VCaP (cell line): ENCODE data around the gene KRT73.

Source experiments
- H3K27ac ChIP-seq: fragments of 450-650 bp; 2 replicates; pipeline ENCODE4 v1.5.1; 2017
- TF ChIP-seq, protein P1 (sequence below): fragments of 450-650 bp; conservative IDR thresholded peaks from 2 replicates; pipeline ENCODE4 v1.5.1; 2017; ENCODE audit warnings: mild to moderate bottlenecking, moderate library complexity

Gene KRT73

DNA sequence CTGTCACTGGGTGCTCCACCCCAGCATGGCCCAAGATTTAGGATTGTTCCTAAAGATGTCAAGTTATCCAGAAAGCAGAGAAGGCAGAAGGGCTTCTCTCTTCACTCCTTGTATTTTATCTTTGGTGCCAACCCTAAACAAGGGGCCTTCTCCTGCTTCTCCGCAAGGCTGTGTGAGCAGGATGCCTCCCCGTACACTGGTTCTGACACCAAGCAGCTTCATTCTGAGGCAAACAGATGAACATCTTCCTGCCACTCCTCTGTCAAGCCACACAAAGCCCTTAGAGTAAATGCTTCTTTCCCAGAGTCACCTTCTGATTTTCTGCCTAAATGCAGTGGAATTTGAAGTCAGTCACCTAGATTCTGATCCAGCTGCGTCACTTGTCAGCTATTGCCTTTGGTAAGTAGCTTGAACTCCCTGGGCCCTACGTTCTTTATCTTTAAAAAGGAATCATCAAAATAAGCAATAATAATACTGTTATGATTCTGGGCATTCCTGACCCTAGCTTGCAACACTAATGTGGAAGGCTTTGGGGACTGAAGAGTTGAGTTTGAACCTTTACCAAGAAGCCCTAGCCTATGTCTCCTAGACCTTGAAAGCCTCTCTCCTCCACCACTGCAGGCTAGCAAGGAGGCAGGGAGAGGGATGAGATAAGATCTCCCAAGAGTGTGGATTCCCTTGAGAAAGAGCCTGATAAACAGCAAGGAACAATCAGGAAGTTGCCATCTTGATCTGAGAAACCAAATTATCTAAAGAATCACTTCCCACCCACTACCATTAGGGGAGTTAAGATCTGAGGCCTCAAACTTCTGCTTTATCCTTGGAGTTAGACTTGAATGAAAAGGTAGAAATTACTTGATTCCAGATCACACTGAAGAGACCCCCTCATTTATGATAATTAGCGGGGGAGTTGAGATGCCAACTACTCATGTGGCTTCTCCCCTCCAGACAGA is 5.7 kb downstream of the KRT73 start:
- H3K27ac ChIP-seq: no peak overlapping the region; the same call in 1 of the 2 replicates
- TF ChIP-seq, protein P1, sequence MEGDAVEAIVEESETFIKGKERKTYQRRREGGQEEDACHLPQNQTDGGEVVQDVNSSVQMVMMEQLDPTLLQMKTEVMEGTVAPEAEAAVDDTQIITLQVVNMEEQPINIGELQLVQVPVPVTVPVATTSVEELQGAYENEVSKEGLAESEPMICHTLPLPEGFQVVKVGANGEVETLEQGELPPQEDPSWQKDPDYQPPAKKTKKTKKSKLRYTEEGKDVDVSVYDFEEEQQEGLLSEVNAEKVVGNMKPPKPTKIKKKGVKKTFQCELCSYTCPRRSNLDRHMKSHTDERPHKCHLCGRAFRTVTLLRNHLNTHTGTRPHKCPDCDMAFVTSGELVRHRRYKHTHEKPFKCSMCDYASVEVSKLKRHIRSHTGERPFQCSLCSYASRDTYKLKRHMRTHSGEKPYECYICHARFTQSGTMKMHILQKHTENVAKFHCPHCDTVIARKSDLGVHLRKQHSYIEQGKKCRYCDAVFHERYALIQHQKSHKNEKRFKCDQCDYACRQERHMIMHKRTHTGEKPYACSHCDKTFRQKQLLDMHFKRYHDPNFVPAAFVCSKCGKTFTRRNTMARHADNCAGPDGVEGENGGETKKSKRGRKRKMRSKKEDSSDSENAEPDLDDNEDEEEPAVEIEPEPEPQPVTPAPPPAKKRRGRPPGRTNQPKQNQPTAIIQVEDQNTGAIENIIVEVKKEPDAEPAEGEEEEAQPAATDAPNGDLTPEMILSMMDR: no peak

DNA sequence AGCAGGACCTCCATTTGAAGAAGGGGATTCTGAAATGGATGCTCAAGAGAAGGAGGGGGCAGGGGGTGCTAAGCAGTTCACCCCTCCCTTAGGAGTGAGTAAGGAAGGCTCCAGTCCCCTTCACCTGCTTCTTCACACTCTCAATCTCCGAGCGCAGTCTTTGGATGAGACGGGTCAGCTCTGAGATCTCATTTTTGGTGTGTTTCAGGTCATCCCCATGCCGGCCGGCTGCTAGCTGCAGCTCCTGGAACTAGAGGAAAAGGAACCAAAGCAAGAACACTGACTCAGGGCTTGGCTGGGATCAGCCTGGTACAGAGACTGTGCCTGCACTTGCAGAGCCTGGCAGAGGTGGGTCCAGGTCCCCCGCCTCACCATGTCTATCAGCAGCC is 7.3 kb downstream of the KRT73 start:
- TF ChIP-seq, protein P1: no peak
- no peak overlapping the region for H3K27ac ChIP-seq

DNA sequence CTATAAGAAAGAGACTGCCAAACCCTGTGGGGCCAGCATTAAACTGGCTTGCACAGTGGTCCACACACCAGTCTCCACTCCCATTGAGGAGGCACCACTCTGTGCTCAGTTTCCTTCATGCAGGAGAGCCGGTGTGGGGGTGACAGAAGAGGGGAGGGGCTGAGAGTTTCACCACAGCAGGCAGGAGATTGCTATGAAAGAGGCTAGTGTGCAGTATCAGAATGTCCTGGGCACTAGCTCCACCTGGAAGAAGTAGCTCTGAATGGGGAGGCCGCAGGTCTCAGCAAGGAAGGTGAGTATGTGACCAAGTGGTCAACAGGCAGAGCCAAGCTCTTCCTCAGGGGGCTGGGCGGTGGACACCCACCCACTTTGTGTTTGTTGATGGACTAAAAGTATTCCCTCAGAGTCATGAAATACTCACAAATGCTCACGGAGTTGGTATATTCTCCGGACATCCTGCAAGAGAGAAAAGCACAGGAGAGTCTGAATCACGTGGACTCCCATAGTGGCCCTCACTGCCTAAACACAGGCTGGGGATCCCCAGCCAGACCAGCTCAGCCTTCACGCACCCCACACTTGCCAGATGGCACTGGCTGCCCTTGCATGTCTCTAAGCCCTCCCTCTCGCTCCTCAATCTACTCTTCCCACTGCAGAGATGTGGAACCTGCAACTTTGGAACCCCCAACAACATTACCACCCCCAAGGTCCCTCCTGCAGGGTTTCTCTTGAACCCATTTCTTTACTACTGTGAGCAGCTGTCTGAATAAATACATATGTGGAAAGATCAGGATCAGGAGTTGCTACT is 9.3 kb downstream of the KRT73 start:
- TF ChIP-seq, protein P1: no peak

DNA sequence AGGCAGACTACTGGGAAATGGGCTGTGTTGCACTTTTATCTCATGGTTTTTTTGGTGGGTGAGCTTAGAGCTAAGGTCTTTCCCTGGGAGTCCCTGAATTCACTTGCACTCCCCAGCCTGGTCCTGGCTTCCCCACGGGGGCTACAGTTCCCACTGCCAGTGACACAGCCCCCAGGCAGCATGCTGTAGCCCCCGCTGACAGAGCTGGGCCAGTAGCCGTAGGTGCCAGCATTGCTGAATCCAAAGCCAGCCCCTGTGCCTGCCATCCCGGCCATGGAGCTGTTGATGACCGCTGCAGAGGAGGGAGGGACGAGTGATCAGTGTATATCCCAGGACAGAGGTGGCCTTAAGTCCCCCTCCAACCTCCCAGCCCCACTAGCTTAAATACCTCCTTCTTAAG is 10.2 kb downstream of the KRT73 start:
- TF ChIP-seq, protein P1: no peak
- no peak overlapping the region for H3K27ac ChIP-seq

More for the DNA sequence above, 9.3 kb downstream of the KRT73 start:
- H3K27ac ChIP-seq: no peak overlapping the region

DNA sequence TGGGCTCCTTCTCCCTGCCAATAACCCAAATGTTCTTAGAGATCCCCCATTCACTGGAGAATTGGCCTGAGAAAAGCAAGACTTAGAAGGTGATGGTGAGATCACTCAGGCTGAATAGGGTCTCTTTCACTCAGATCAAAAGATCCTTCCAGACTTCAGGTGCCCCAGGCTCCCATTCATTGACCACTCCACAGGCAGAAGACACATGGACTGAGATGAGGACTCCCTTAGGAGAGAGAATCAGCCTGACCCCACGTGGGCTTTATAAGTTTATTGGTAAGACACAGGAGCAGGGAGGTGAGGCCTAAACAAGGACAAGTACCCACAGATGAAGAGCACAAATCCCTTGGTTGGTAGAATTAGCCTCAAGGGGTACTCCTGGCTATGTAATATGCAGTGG is 11.0 kb downstream of the KRT73 start:
- no peak overlapping the region for H3K27ac ChIP-seq
- TF ChIP-seq, protein P1: no peak

DNA sequence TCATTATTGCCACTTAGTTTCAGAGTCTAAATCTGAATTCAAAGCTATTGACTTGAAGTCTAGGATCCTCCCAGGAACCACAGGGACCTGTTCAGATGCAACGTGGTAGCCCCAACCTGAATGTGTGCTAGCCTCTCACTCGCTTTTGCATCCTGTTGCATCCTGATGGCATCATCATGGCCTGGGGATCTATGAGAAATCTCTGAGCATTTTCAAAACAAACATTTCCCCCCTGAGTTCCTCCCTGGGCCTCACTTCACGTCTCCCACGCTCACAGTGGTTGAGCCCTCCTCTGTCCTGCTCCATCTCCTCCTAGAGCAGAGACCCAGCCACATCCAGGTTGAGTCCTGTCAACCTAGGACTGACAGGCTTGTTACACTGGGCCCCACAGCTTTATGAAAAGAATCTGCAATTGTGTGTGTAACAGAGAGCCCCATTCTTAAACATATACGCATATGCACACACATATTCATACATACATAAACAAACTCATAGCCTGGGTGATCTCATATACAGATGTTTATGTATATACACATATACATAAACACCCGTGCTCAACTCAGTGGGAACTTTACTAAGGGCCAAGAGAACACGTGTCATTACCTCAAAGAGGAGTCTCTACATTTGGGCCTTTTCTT is 11.7 kb downstream of the KRT73 start:
- TF ChIP-seq, protein P1: no peak
- H3K27ac ChIP-seq: no peak overlapping the region

GRCh38 chr12:52606096-52606495 is 12.3 kb downstream of the KRT73 start:
- TF ChIP-seq, protein P1: no peak
- H3K27ac ChIP-seq: no peak overlapping the region
